ENCODE results near the gene TRIM27.
"Not testable (repeated sequence)": the region's sequence is repeated elsewhere in the genome, so short reads cannot be mapped to it uniquely, and the experiment has no call there.

TRIM27 gene

GRCh38 chr6:28941684-28942448 is 18.1 kb upstream of the TRIM27 start:
- DNase-seq, result no peak

- DNase-seq, result peak; percentile 80
Measured at GRCh38 chr6:28940858-28941683, 17.3 kb upstream of the TRIM27 start.

- no peak for DNase-seq
Measured at GRCh38 chr6:28940294-28940857, 16.6 kb upstream of the TRIM27 start.

GRCh38 chr6:28933069-28933468 is 9.3 kb upstream of the TRIM27 start:
- DNase-seq, result no peak

GRCh38 chr6:28929887-28930620 is 6.3 kb upstream of the TRIM27 start:
- no peak for DNase-seq

GRCh38 chr6:28929339-28929738 is 5.6 kb upstream of the TRIM27 start:
- DNase-seq, result not testable (repeated sequence)

- no peak for DNase-seq
Measured at GRCh38 chr6:28927846-28928245, 4.1 kb upstream of the TRIM27 start.

- peak; percentile 38 for DNase-seq
Measured at GRCh38 chr6:28922821-28923317, 916 bp downstream of the TRIM27 start.

- DNase-seq, result peak; percentile 30
Measured at GRCh38 chr6:28922004-28922820, 1.6 kb downstream of the TRIM27 start.

GRCh38 chr6:28920281-28920680 is 3.5 kb downstream of the TRIM27 start:
- DNase-seq, result no peak

- no peak for DNase-seq
Measured at GRCh38 chr6:28914941-28915340, 8.8 kb downstream of the TRIM27 start.

- DNase-seq, result peak; percentile 79
Measured at GRCh38 chr6:28910901-28911690, 12.7 kb downstream of the TRIM27 start.

- DNase-seq, result no peak
Measured at GRCh38 chr6:28907394-28907793, 16.4 kb downstream of the TRIM27 start.

GRCh38 chr6:28906669-28907068 is 17.1 kb downstream of the TRIM27 start:
- peak; percentile 63 for DNase-seq

- no peak for DNase-seq
Measured at GRCh38 chr6:28903686-28904085, 20.1 kb downstream of the TRIM27 start.

- no peak for DNase-seq
Measured at GRCh38 chr6:28901831-28902230, 22.0 kb downstream of the TRIM27 start.

GRCh38 chr6:28900577-28901256 is 23.1 kb downstream of the TRIM27 start:
- peak; percentile 82 for DNase-seq

- no peak for DNase-seq
Measured at GRCh38 chr6:28898710-28898965, 25.1 kb downstream of the TRIM27 start.

- DNase-seq, result peak; percentile 63
Measured at GRCh38 chr6:28897369-28897745, 26.4 kb downstream of the TRIM27 start.

GRCh38 chr6:28896505-28897368 is 27.0 kb downstream of the TRIM27 start:
- peak; percentile 52 for DNase-seq

Data from MV-4-11 (cell line).